GM21360 (cell line): Measurements from ENCODE around the gene FOXO6.

ENCODE experiments used
- ATAC-seq: cut with Tn5 transposase; IDR thresholded peaks from one replicate; pipeline ENCODE4 v1.9.1; 2021; ENCODE audit warnings: mild to moderate bottlenecking, moderate library complexity; ENCODE audit not compliant: unreplicated experiment

FOXO6 gene

GRCh38 chr1:41365772-41366454 lies 4.7 kb downstream of the FOXO6 start:
- ATAC-seq = no peak

DNA sequence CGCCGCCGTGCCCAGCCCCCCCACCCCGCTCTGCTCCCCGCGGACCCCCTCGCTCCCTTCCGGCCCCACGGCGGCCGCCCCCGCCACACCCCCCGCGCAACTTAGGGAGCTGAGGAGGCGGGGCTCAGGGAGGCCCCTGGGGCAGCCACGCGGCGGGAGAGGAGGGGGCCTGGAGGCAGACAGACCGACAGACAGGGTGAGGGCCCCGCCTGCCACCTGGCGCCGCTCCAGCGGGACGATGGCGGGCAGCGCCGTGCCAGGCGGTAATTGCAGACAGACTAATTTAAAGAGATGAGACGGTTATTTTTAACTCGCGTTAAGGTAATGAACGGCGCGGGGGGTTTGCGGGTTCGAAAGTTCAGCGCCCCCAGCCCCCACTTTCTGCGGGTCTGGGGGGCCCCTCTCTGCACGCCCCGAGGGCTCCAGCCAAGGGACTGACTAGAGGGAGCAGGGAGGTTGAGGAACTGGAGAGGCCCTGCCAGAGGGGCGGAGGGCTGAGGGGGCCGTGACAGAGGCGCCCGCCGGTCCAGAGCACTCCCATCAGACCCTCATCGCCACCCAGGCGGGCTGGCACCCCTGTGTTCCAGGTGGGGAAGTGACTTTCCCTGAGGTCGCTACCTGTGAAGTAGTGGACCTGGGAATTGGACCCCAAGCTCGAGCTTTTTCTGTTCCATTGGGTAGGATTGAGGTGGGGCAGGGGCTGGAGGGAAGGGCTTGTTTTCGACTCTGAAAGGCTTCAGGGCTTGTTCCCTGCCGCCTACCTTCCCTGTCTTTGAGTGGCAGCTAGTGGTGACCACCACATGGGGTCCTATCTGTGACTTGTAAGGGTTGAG lies 5.4 kb downstream of the FOXO6 start:
- ATAC-seq = no peak

DNA sequence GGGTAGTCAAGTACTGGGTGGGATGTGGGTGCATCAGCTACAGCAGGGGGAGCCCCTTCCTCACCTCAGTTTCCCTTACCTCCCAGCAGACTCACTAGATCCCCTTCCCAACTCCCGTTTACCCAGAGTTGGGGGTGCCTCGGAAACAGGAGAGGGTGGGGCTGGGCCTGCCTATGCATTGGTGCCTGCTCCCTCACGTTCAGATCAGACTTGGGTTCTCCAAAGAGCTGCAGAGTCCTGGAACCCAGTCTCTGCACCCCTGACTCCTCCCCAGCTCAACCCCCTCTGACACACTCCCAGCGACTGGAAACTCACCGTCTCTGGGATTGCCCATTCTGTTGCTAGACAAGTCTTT lies 6.0 kb downstream of the FOXO6 start:
- ATAC-seq = no peak

DNA sequence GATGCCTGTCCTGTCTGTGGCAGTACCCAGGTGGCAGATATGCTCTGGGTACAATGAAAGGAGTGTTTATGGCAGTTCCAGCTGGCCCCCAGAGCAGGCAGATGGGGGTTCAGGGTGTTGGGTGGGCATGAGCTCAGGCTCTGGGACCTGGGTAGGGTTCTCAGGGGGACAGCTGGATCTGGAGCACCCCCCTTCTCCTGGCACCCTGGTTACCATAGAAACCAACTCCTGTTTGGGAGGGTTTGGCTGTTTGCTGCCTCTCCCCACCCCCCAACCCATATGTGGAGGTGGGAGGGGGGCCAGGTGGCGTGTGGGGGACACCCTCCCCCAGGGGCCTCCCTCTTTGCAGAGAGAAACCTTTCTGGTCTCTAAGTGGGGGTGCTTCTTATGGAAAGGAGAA lies 7.1 kb downstream of the FOXO6 start:
- no peak for ATAC-seq

DNA sequence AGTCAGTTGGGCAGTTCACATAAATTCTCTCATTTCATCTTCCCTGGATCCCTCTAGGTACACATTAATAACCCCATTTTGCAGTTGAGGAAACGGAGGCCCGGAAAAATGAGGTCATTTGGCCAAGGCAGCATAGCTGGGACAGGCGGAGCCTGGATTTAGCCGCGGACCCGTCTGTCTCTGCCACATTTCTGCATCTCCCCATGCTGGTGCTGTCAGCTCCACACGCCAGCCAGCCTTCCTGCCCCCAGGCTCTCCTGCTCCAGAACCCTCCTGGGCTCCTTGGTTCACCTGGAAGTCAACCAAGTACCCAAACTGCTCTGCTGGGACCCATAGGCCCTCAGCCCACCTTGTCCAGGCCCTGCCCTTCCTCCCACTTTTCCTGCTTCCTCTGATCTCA lies 7.6 kb downstream of the FOXO6 start:
- ATAC-seq = no peak

DNA sequence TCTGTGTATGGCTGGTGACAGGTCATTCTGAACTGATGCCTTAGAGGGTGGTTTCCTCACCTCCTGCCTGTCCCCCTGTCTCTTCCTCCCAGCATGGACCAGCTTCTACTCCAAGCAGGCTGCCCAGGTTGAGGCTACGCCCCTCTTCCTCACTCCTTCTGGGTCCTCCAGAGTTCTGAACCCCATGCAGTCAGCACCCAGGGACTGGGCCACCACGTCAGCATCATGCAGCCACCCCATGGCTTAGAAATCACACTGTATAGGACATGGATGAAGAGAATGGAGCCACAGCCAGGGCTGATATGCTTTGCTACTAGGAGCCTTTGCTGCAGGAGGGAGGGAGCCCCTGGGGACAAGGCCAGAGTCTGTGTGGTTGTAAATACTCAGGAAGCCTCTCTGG lies 8.3 kb downstream of the FOXO6 start:
- ATAC-seq = no peak

DNA sequence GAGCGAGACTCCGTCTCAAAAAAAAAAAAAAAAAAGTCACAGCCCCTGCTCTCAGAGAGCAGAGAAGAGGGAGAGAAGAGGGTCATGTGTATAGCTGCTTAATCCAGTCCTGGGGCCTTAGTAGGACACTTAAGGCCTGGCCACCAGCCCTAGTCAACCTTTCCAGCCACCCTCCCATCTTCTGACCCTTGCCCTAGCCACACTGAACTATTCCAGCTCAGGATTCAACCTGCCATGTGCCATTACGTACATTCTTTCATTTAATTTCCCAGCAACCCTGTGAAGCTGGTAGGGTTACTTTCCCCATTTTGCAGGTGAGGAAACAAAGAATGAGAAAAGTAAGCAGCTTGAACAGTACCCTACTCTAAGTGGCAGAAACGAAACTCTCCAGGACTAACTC lies 9.0 kb downstream of the FOXO6 start:
- ATAC-seq = no peak

DNA sequence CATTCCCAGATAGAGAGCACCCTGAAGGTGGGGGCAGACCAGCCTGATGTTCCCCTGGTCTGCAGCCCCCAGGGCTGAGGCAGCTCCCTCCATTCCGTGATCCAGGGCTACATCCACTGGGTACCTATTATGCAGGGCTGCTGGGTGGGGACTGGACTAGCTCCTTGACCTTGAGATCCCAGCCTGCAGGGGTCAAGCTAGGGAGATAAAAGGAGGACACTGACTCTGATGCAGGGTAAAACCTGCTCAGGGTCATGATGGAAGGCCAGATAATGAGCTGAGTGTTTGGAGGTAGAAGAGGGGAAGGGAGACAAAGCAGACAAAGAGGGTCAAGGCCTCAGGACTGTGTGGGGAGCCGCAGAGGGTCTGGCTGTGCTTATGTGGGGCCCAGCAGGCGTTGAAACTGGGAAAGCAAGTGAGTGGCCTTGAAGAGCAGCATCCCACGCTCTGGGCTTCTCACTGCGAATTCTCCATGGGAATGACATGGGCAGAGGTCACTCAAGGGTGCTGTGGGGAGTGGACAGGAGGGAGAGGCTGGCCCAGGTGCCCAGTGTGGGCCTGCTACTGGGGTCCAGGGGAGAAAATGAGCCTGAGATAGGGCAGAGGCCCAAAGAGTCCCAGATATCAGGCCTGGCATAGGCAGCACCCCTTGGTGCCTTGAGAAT lies 9.7 kb downstream of the FOXO6 start:
- no peak for ATAC-seq

GRCh38 chr1:41371630-41372599 lies 10.7 kb downstream of the FOXO6 start:
- no peak for ATAC-seq

GRCh38 chr1:41372600-41372993 lies 11.4 kb downstream of the FOXO6 start:
- no peak for ATAC-seq

DNA sequence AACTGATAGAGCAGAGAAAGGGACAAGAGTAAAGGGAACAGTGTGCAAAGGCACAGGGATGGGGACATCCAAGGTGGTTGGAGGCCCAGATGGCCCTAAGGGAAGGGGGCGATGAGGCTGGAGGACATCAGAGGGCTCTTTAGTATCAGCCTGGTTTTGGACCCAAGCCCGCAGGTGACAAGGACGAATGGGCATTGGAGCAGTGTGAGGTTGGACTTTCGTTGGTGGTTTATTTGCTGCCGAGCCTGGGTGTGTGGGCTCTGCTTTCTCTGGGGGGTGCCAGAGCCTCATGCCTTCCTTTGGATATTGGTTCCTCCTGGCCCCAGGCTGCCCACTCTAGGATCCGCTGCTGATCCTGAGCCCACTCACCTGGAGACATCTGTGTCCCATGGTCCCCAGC lies 12.1 kb downstream of the FOXO6 start:
- ATAC-seq = no peak

DNA sequence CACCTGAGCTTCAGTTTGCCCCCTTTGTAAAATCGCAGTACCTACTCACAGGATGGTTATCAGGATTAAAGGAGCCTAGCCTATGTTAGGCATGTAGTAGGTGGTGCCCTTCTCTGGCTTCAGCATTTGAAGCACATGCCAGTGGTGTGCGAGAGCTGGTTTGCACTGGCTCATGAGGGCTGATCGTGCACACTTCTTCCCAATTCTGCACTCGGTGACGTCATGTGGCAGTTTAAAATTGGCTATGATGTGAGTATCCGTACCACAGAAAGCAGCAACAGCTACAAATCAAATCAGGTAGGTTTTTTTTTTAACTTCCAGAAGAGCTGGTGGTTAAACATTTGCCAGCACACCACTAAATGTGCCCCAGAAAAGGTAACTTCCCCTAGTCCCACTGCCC lies 13.5 kb downstream of the FOXO6 start:
- no peak for ATAC-seq

DNA sequence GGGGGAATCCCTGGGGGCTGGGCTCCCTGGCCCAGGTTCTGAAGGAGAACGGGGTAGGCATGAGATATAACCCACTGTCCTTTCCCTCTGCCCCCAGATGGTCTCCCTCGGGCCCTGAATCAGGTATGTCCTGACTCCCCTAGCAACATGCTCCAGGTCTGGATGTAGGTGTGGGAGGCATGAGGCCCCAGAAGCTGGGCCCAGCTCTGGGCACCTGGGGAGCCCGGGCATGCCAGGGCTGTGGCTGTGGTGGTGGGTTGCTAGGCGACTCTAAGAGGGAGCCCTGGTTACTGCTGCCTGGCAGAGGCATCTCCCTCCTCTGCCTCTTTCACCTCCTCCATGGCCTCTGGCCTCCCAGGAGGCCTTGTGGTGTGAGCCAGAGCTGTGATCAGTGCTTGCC lies 16.2 kb downstream of the FOXO6 start:
- no peak for ATAC-seq

DNA sequence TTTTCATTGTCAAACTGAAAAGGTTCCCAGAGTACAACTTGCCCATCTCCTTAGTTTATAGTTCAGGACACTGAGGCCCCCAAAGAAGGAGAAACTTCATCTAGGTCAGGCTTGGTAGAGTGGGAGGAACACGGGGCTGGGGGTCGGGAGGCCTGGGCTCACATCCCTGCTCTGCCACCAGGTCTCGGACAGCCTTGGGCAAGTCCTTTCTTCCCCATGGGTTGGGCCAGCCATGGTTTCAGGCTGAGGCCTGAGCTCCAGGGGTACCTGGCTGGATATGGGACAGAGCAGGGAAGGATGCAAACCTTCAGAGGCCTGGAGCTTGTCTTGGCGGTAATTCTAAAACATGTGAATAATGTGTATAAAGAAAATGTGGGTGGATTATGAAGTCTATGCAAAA lies 17.0 kb downstream of the FOXO6 start:
- ATAC-seq = no peak

GRCh38 chr1:41378999-41379737 lies 17.9 kb downstream of the FOXO6 start:
- ATAC-seq = no peak

DNA sequence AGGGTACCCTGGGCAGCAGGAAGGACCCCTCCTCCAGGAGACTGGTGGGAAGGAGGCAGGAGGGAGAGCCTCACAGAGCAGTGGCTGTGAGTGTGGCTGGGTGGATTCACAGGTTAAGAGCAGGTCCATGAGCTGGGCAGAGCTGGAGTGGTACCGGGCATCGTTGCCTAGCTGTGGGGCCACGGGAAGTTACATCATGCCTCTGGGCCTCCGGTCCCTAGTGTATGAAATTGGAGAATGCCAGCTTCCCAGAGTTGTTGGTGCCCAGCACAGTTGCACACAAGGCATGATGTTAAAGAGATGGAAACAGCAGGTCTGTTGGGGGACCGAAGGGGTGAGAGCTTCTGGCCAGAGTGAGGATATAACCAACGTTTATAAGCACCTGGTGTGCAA lies 18.5 kb downstream of the FOXO6 start:
- no peak for ATAC-seq

DNA sequence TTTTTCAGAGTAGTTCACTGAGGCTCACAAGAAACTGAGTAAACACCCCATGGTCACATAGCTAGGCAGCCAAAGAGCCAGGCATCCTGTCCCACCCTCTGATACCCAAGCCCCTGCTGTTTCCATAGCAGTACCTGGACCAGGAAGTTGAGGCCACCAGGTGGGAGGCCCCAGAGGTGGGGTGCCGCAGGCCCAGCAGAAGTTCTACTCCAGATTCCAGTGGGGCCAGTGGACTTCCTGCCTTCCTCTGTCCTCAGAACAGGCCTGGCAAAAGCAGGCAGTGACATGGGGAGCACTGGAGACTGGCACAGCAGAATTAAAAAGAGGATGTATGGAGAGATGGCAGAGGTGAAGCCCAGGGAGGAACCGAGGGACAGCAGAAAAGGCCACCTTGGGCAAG lies 19.0 kb downstream of the FOXO6 start:
- ATAC-seq = no peak

DNA sequence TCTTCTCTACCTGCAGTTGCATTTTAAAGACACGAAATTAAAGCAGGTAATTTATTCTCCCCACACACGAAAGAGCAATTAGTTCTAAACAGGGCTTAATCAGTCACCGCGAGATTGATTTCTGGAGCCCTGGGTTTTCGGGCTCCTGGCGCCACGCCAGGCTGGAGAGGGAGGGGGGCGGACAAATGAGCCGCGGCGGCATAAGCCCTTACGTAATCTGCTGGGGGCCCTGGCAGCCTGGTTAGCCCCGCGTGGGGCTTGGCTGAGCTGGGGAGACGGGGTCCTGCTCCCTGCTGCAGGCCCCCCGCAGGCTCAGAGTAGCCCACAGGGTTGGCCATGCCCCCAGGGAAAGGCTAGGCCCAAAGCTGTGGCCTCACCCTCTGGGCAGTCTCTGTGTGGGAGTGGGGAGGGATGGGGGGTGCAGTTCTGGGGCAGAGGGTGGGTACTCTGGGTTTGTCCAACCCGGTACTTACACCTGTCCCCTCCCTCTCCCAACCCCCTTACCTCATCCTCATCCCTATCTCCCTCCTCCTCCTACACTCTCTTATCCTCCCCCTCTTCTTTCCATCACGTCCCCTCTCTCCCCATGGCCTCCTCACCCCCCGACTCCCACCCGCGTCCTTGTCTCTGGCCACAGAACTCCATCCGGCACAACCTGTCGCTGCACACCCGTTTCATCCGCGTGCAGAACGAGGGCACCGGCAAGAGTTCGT lies 19.9 kb downstream of the FOXO6 start:
- no peak for ATAC-seq

DNA sequence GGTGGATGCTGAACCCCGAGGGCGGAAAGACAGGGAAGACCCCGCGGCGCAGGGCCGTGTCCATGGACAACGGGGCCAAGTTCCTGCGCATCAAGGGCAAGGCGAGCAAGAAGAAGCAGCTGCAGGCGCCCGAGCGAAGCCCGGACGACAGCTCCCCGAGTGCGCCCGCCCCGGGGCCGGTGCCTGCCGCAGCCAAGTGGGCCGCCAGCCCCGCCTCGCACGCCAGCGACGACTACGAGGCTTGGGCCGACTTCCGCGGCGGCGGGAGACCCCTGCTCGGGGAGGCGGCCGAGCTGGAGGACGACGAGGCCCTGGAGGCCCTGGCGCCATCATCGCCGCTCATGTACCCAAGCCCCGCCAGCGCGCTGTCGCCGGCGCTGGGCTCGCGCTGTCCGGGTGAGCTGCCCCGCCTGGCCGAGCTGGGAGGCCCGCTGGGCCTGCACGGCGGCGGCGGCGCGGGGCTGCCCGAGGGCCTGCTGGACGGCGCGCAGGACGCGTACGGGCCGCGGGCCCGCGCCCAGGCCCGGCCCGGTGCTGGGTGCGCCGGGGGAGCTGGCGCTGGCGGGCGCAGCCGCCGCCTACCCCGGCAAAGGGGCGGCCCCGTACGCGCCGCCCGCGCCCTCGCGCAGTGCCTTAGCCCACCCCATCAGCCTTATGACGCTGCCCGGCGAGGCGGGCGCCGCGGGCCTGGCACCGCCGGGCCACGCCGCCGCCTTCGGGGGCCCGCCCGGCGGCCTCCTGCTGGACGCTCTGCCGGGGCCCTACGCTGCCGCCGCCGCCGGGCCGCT lies 20.7 kb downstream of the FOXO6 start:
- no peak for ATAC-seq
